Measurements from ENCODE around the gene NHERF2. TPM values are rescaled to one million over a fixed set of nuclear protein-coding genes. Genes with fewer than 3 reads are reported as not detected.
"Not testable (repeated sequence)": the region's sequence is repeated elsewhere in the genome, so short reads cannot be mapped to it uniquely, and the experiment has no call there.

NHERF2 gene
- total and polyA plus RNA-seq, 3 donors from 2014 or later, result 50.6 to 59.9 (median 54.1) TPM

DNA sequence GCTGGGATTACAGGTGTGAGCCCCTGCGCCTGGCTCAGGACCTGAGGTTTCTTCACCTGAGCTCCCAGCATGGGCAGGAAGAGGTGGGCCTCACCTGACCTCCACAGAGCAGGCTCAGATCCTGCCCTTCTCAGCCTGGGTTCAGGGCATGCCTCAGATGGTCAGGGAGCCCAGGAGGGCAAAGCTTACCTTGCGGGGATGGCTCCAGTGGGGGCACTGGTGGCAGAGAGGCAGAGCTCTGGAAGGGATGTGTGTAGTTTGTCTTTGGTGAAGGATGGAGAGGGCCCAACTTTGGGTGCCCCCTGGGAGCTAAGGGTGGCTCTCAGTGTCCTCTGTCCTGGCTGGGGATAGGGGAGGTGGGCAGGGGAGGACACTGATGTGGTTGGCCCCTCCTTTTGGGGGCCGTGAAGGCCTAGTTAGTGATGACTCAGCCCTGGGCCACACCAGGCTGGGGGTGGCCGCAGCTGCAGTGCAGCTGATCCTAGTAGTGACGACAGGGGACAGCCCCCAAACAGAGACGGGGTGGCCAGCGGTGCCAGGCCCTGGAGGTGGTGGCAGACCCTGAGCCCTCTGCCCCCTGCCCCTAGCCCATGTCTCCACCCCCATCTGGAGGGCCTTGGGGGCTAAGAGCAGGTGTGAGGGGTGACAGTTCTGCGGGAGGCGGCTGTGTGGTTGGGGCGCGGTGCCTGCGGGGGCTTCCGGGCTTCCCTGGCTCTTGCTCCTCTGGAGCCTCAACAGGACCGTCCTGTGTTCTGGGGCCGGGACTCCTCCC lies 5.8 kb downstream of the NHERF2 start:
- Histone ChIP-seq H3K27ac (peak overlapping the region; percentile 79 to 88), H3K27me3 (no peaks in the 10 kb centered on the region), H3K4me1 (peaks cover 44% of the 10 kb centered on the region), H3K9me3 (no peaks in the 10 kb centered on the region), H3K36me3 (ENCODE audit: low read depth, missing control alignments) (no peaks in the 10 kb centered on the region), H3K4me3 (no peak overlapping the region)
- DNase-seq, result no peak
- WGBS, 2 donors, result 74 to 83% methylated on average over 15 of the region's 15 CpGs
- intact Hi-C loops (cut with DNase I; ENCODE audit: low total_unique reads), result no loop called here
- TF ChIP-seq CTCF (IDR thresholded peaks at IDR 0.05) (no peak), POLR2A (IDR thresholded peaks at IDR 0.05) (no peak)

DNA sequence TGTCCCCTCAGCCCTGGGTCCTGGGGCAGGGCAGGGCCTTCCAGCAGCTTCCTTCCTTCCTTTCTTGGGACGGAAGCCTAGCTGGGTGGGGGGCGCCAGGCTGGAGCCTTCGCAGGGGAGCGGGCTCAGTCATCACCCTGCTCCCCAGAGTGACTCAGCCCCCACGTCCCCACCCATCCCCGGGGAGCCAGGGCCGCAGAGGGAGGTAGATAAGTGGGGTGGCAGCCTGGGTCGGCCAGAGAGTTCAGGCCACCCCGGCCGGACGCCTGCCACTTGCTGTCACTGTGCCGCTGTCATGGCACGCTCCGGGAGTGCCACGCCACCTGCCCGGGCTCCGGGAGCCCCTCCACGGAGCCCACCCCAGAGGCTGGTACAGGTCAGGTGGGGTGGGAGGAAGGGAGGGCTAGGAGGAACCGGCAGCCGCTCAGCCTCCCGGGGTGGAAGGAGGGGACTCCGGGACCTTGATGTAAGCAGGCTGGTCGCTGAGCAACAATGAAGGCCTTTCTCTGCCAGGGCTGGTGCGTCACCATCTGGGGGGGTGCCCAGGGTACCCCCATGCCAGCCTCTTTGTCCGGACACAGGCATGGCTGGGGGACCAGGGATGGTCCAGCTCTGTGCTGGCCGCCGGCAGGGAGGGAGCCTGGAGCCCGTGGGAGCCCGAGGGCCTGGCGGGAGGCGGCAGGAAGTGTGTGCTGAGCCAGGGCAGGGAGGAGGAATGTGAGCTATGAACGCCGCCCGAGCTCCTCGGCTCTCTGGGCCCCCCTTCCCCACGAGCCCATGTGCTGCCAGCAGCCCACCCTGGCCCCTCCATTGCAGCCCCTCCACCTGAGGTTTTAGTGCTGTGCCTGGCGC lies 6.6 kb downstream of the NHERF2 start:
- Histone ChIP-seq H3K4me1 (peaks cover 51% of the 10 kb centered on the region), H3K36me3 (ENCODE audit: low read depth, missing control alignments) (no peaks in the 10 kb centered on the region), H3K4me3 (peak overlapping the region in 1 of 2 donors; percentile 4), H3K9me3 (no peaks in the 10 kb centered on the region), H3K27ac (peak overlapping the region; percentile 79 to 88), H3K27me3 (no peaks in the 10 kb centered on the region)
- intact Hi-C loops (cut with DNase I; ENCODE audit: low total_unique reads), result no loop called here
- no peak for DNase-seq
- TF ChIP-seq CTCF (IDR thresholded peaks at IDR 0.05), result no peak
- no peak for TF ChIP-seq POLR2A (IDR thresholded peaks at IDR 0.05)
- 38% methylated on average over 35 of the region's 37 CpGs; no CpG with 5 or more reads in 1 of the 2 donors for WGBS, 2 donors

DNA sequence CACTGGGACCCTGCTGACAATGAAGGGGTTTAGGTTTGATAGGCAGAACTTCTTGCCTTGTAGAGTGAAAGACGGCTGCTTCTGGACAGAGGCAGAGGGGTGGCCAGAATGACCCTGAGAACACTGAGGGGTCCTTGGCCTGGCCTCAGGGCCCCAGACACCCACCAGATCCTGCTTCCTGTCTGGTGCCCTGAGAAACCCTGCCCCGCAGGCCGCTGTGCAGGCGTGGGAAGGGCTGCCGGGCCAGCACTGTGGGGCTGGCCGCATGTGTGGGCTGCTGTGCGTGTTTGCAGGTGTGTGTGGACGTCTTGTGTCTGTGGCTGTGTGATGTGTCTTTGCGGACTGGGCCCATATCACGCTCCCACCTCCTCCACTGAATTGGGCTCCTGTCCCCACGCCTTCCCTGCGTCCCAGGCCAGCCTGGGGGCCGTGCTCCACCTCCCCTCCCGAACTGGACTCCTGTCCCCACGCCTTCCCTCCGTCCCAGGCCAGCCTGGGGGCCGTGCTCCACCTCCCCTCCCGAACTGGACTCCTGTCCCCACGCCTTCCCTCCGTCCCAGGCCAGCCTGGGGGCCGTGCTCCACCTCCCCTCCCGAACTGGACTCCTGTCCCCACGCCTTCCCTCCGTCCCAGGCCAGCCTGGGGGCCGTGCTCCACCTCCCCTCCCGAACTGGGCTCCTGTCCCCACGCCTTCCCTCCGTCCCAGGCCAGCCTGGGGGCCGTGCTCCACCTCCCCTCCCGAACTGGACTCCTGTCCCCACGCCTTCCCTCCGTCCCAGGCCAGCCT lies 7.4 kb downstream of the NHERF2 start:
- Histone ChIP-seq H3K4me3 (peak overlapping the region in 1 of 2 donors; percentile 4), H3K4me1 (peaks cover 59% of the 10 kb centered on the region), H3K27ac (peak overlapping the region; percentile 79 to 89)
- 53 to 55% methylated on average over 4 to 20 of the region's 32 CpGs for WGBS, 2 donors
- H3K36me3 ChIP-seq (ENCODE audit: low read depth, missing control alignments); H3K9me3 ChIP-seq; intact Hi-C loops (cut with DNase I; ENCODE audit: low total_unique reads); H3K27me3 ChIP-seq; DNase-seq: not testable (repeated sequence)

DNA sequence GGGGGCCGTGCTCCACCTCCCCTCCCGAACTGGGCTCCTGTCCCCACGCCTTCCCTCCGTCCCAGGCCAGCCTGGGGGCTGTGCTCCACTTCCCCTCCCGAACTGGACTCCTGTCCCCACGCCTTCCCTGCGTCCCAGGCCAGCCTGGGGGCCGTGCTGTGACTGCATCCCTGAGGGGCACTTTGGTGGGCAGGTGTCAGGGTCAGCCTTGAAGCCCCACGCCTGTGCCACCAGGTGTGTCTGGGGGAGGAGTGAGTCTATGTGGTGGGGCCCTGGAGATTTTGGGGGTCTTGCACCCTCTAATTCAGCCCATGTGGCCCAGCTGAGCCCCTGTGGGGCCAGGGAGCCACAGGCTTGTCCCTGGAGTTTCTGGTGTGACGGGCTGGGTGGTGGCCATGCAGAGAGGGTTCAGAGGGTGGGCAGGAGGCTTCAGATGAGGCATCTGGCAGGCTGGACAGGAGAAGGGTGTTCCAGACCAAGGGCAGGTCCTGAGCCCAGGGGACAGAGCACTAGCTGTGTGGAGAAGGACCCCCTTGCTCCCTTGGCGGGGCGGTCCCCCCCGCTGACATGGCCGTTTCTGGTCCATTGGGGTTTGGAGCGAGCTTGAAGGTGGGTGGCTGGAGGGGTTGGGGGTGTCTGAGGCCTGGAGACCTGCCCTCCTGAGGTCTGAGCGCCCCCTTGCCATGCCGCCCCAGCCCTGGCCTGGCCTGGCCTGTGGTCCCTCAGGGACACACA lies 8.2 kb downstream of the NHERF2 start:
- peaks cover 67% of the 10 kb centered on the region for H3K4me1 ChIP-seq
- WGBS, 2 donors, result 71 to 79% methylated on average over 5 to 17 of the region's 17 CpGs
- intact Hi-C loops (cut with DNase I; ENCODE audit: low total_unique reads), result no loop called here

More for the DNA sequence above, 8.2 kb downstream of the NHERF2 start:
- H3K27ac ChIP-seq, result peak overlapping the region; percentile 41 to 89
- H3K36me3 ChIP-seq (ENCODE audit: low read depth, missing control alignments), result no peaks in the 10 kb centered on the region
- no peak for DNase-seq
- no peaks in the 10 kb centered on the region for H3K9me3 ChIP-seq
- H3K4me3 ChIP-seq, result no peak overlapping the region
- TF ChIP-seq CTCF (IDR thresholded peaks at IDR 0.05), result no peak
- H3K27me3 ChIP-seq, result no peaks in the 10 kb centered on the region
